HepG2 (cell line): Measurements from ENCODE around the gene R3HDM4. TPM values are rescaled to one million over a fixed set of nuclear protein-coding genes. Genes with fewer than 3 reads are reported as not detected.

Source experiments
- CENPT ChIP-seq: sonication (generic); formaldehyde crosslinking; IDR thresholded peaks from 2 replicates; pipeline ENCODE4 v1.8.0; 2022; ENCODE audit warnings: low read depth, mild to moderate bottlenecking, moderate library complexity, missing genetic modification reagents
- HDAC1 ChIP-seq: sonication (generic); formaldehyde crosslinking; IDR thresholded peaks from 2 replicates; pipeline ENCODE4 v1.5.1; 2020; ENCODE audit warnings: mild to moderate bottlenecking, missing genetic modification reagents
- NCOA5 ChIP-seq: sonication (generic); formaldehyde crosslinking; IDR thresholded peaks from 2 replicates; pipeline ENCODE4 v1.4.0; 2020; ENCODE audit warnings: missing genetic modification reagents
- NFYC ChIP-seq: IDR thresholded peaks from 2 replicates; pipeline ENCODE4 v1.6.1; 2016; ENCODE audit warnings: missing genetic modification reagents, missing compliant biosample characterization
- NKX3-1 ChIP-seq: sonication (generic); formaldehyde crosslinking; IDR thresholded peaks from 2 replicates; pipeline ENCODE4 v1.5.0; 2020; ENCODE audit warnings: missing genetic modification reagents
- NRL ChIP-seq: sonication (generic); formaldehyde crosslinking; IDR thresholded peaks from 2 replicates; pipeline ENCODE4 v1.5.0; 2020; ENCODE audit warnings: missing genetic modification reagents, mild to moderate bottlenecking, moderate library complexity, borderline replicate concordance
- POLR2A ChIP-seq, 2 experiments: IDR thresholded peaks; 2 replicates each; pipeline ENCODE4 v1.6.1; 2011; ENCODE audit warnings: low read depth in 2 of 2, low read length in 2 of 2, mild to moderate bottlenecking in 1 of 2, moderate library complexity in 1 of 2; ENCODE audit not compliant: insufficient read depth in 1 of 2
- PRDM4 ChIP-seq: sonication (generic); formaldehyde crosslinking; IDR thresholded peaks from 2 replicates; pipeline ENCODE4 v1.9.0; 2021; ENCODE audit warnings: missing genetic modification reagents, borderline replicate concordance
- PTBP1 ChIP-seq: fragments of 200-400 bp; formaldehyde crosslinking; IDR thresholded peaks from 2 replicates; pipeline ENCODE4 v1.6.1; 2018; ENCODE audit warnings: low read length, low read depth; ENCODE audit not compliant: poor library complexity, severe bottlenecking
- RBM39 ChIP-seq: fragments of 200-400 bp; formaldehyde crosslinking; IDR thresholded peaks from one replicate; pipeline ENCODE4 v1.6.1; 2018; ENCODE audit warnings: antibody characterized with exemption, mild to moderate bottlenecking, low read depth, low read length; ENCODE audit not compliant: poor library complexity, severe bottlenecking
- RELA ChIP-seq: sonication (generic); formaldehyde crosslinking; IDR thresholded peaks from 2 replicates; pipeline ENCODE4 v1.4.0; 2020; ENCODE audit warnings: missing genetic modification reagents
- SSRP1 ChIP-seq: IDR thresholded peaks from 2 replicates; pipeline ENCODE4 v1.6.1; 2016; ENCODE audit warnings: control low read depth
- SYNCRIP ChIP-seq: fragments of 200-400 bp; formaldehyde crosslinking; IDR thresholded peaks from 2 replicates; pipeline ENCODE4 v1.6.1; 2018; ENCODE audit warnings: mild to moderate bottlenecking, low read depth, low read length; ENCODE audit not compliant: insufficient read depth
- TRIM22 ChIP-seq: fragments of 450-650 bp; IDR thresholded peaks from 2 replicates; pipeline ENCODE4 v1.6.1; 2017
- ZNF253 ChIP-seq: sonication (generic); formaldehyde crosslinking; IDR thresholded peaks from 2 replicates; pipeline ENCODE4 v1.8.0; 2022; ENCODE audit warnings: mild to moderate bottlenecking, missing genetic modification reagents, borderline replicate concordance
- ZNF780A ChIP-seq: sonication (generic); formaldehyde crosslinking; IDR thresholded peaks from 2 replicates; pipeline ENCODE4 v1.8.0; 2022; ENCODE audit warnings: mild to moderate bottlenecking, missing genetic modification reagents, moderate library complexity
- ZNF891 ChIP-seq: sonication (generic); formaldehyde crosslinking; IDR thresholded peaks from 2 replicates; pipeline ENCODE4 v1.5.0; 2020; ENCODE audit warnings: mild to moderate bottlenecking, missing genetic modification reagents
- polyA plus RNA-seq, 8 experiments: library from polyadenylated mRNA; depleted of rRNA in 3 of 8; stranded (reverse) in 7 of 8; unstranded in 1 of 8; fragments of >200 nt; fragmentation: Illumina TruSeq in 4 of 8; extraction: Trizol in 4 of 8; gene quantifications; 2 replicates each; pipeline versions ENCODE4 v1.2.1 to v1.2.3, GENCODE V29; 2011 to 2016; ENCODE audit warnings: low read depth in 4 of 8, missing spikeins in 1 of 8, mixed read lengths in 1 of 8; ENCODE audit not compliant: insufficient read depth in 1 of 8
- total RNA-seq, 5 experiments: library from RNA; depleted of rRNA; stranded (reverse); fragments of >200 nt; fragmentation: Illumina TruSeq; extraction: Trizol; gene quantifications; 2 replicates each; pipeline ENCODE4 v1.2.3, GENCODE V29; 2016; ENCODE audit warnings: low read depth in 1 of 5

R3HDM4 gene
- total and polyA plus RNA-seq, 2 of the 13 experiments (the other 11 are each of a cell fraction or from before 2014, with no cell fraction given), result 26.2 to 26.9 TPM

GRCh38 chr19:956766-957440 is 43.9 kb upstream of the R3HDM4 start (continued):
- TF ChIP-seq TRIM22, result no peak
- no peak for TF ChIP-seq ZNF253 (CRISPR knock-in tag)
- TF ChIP-seq ZNF891, result no peak
- TF ChIP-seq RBM39, result peak; percentile 58
- TF ChIP-seq NFYC, result no peak
- peak; percentile 70 for TF ChIP-seq PTBP1
- no peak for TF ChIP-seq SSRP1 (CRISPR knock-in tag)
- no peak for TF ChIP-seq NKX3-1
- no peak for TF ChIP-seq ZNF780A (CRISPR knock-in tag)
- TF ChIP-seq PRDM4 (CRISPR knock-in tag), result peak; percentile 99
- no peak for TF ChIP-seq NCOA5
- no peak for TF ChIP-seq CENPT
- no peak for TF ChIP-seq RELA (CRISPR knock-in tag)
- no peak for TF ChIP-seq HDAC1 (CRISPR knock-in tag)
- no peak for TF ChIP-seq NRL (CRISPR knock-in tag)
- TF ChIP-seq POLR2A (IDR thresholded peaks at IDR 0.05; ENCODE audit: insufficient read depth in 1 of 2, low read depth in 2 of 2, low read length in 2 of 2), result 0 out of 4 replicates have a peak, but pooled peaks of 1 of the 2 experiments have one; percentile 10
- no peak for TF ChIP-seq SYNCRIP
